ENCODE data around the gene CUBN.

DNA sequence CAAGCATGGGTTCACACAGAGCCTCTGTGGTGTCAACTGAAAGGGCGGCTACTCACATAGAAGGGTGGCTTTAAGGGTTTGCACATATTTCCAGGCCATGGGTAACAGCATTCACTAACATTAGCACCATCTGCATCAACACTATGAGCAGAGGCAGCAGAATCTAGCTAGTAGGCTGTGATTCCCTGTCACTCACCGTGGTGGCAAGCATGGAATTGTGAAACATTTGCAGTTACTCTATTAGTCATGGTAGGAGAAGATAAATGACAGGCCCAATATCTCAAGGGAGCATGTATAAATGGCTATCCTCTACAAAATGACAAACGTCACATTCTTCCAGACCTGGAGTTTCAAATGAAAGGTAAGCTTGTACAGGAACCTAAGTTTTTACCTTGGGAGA, 32.2 kb upstream of the CUBN start:
- TF ChIP-seq ESRRA (CRISPR knock-in tag; IDR thresholded peaks at IDR 0.05; ENCODE audit: borderline replicate concordance) = no peak
- TF ChIP-seq FOXK1 (CRISPR knock-in tag; IDR thresholded peaks at IDR 0.05) = no peak
- TF ChIP-seq, protein P1, sequence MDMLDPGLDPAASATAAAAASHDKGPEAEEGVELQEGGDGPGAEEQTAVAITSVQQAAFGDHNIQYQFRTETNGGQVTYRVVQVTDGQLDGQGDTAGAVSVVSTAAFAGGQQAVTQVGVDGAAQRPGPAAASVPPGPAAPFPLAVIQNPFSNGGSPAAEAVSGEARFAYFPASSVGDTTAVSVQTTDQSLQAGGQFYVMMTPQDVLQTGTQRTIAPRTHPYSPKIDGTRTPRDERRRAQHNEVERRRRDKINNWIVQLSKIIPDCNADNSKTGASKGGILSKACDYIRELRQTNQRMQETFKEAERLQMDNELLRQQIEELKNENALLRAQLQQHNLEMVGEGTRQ (CRISPR knock-in tag; IDR thresholded peaks at IDR 0.05) = no peak

Measured in WTC11 (cell line).